Ectodermal cell (in vitro differentiated cells): ENCODE data around the gene SPPL3. TPM values are rescaled to one million over a fixed set of nuclear protein-coding genes. Genes with fewer than 3 reads are reported as not detected.
A peak's percentile ranks its signal among the peaks of the same experiment; 100 is the strongest.
"Not testable (repeated sequence)": the region's sequence is repeated elsewhere in the genome, so short reads cannot be mapped to it uniquely, and the experiment has no call there.

Source experiments
- H3K27ac ChIP-seq: 2 replicates; pipeline ENCODE4 v1.7.0; 2013; ENCODE audit warnings: mild to moderate bottlenecking, low read depth, low read length; ENCODE audit not compliant: insufficient read depth, poor library complexity, severe bottlenecking
- H3K27me3 ChIP-seq: 2 replicates; pipeline ENCODE4 v1.7.0; 2013; ENCODE audit warnings: mild to moderate bottlenecking, low read length; ENCODE audit not compliant: insufficient read depth, control insufficient read depth, poor library complexity, severe bottlenecking
- H3K36me3 ChIP-seq: one replicate; pipeline ENCODE4 v1.7.0; 2013; ENCODE audit warnings: low read length; ENCODE audit not compliant: control insufficient read depth, insufficient read depth
- H3K4me1 ChIP-seq: one replicate; pipeline ENCODE4 v1.7.0; 2013; ENCODE audit warnings: low read length; ENCODE audit not compliant: control insufficient read depth, insufficient read depth
- H3K4me3 ChIP-seq: 2 replicates; pipeline ENCODE4 v1.7.0; 2013; ENCODE audit warnings: low read depth, low read length, control low read depth; ENCODE audit not compliant: insufficient read depth
- H3K9me3 ChIP-seq: 2 replicates; pipeline ENCODE4 v1.7.0; 2013; ENCODE audit warnings: mild to moderate bottlenecking, low read length, moderate library complexity; ENCODE audit not compliant: control insufficient read depth
- WGBS, 2 experiments: methylation state at CpG; one replicate each; pipeline ENCODE4 v1.1.7; 2013; ENCODE audit warnings: missing lambda C conversion rate in 2 of 2; 5-methylcytosine and 5-hydroxymethylcytosine counted together
- polyA plus RNA-seq, 4 experiments: library from polyadenylated mRNA; stranded (reverse); fragments of 50-300 nt; gene quantifications; one replicate each; pipeline ENCODE4 v1.2.3, GENCODE V29; 2013

SPPL3 gene, protein sequence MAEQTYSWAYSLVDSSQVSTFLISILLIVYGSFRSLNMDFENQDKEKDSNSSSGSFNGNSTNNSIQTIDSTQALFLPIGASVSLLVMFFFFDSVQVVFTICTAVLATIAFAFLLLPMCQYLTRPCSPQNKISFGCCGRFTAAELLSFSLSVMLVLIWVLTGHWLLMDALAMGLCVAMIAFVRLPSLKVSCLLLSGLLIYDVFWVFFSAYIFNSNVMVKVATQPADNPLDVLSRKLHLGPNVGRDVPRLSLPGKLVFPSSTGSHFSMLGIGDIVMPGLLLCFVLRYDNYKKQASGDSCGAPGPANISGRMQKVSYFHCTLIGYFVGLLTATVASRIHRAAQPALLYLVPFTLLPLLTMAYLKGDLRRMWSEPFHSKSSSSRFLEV
- polyA plus RNA-seq (2013, experiment 1 of 4): 65.2 TPM
- polyA plus RNA-seq (2013, experiment 2 of 4): 68.4 TPM
- polyA plus RNA-seq (2013, experiment 3 of 4): 52.9 TPM
- polyA plus RNA-seq (2013, experiment 4 of 4): 65.5 TPM

DNA sequence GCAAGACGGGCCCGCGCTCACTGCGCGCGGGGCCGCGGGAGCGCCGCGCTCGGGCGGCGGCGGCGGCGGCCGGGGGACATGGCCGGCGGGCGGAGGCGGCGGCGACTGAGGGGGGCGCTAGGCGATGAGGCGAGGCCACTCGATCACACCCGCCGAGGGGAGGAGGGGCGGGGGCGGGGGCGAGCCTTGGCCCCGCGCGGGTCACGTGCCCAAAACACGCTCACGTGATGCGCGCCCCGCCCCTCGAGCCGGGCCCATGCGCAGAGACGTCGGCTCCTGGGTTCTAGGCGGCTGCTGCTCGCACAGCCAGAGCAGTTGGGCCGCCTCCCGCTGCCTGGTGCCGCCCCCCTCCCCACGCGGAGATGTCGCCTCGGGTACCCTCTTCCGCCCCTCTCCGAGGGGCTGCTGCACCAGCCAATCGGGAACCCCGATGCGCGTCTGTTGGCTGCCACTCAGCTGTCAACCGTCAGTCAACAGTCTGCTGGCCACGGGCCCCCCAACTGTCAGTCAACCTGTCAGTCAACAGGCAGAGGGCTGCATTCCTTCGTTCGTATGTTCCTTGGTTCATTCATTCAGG is at the start of gene SPPL3:
Gene SPPL3 (minus strand): TSS at position 162 of the 577 bp plus-strand sequence. CDS start 491 bp downstream, outside the sequence.
- H3K9me3 ChIP-seq: no peaks in the 10 kb centered on the region
- peak within 1 kb of the TSS; percentile 95 for H3K4me3 ChIP-seq
- H3K36me3 ChIP-seq: no peaks in the 10 kb centered on the region
- H3K27me3 ChIP-seq: no peaks in the 10 kb centered on the region
- 0 to 1% methylated on average over 66 of the region's 66 CpGs for whole genome bisulfite sequencing, 2 experiments
- peaks cover 4% of the 10 kb centered on the region for H3K4me1 ChIP-seq
- H3K27ac ChIP-seq: peak within 1 kb of the TSS; percentile 36

DNA sequence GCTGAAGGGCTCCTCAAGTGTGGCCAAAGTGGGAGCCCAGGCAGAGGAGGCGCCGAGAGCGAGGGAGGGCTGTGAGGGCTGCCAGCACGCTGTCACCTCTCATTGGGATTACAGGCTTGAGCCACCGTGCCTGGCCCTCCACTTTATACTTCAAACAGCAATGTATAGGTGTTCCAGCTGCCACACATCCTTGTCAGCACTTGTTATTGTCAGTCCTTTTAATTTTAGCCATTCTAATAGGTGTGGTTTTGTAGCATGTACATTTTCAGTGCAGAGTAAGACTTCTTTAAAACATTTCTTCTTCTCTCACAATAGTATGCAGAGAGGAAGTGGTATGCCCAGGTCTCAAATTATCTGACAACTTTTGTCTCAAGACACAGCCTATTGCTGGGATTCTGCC is 46.6 kb upstream of the SPPL3 start:
- WGBS, 2 experiments: 93 to 95% methylated on average over 5 of the region's 5 CpGs
- no peak overlapping the region for H3K4me3 ChIP-seq

DNA sequence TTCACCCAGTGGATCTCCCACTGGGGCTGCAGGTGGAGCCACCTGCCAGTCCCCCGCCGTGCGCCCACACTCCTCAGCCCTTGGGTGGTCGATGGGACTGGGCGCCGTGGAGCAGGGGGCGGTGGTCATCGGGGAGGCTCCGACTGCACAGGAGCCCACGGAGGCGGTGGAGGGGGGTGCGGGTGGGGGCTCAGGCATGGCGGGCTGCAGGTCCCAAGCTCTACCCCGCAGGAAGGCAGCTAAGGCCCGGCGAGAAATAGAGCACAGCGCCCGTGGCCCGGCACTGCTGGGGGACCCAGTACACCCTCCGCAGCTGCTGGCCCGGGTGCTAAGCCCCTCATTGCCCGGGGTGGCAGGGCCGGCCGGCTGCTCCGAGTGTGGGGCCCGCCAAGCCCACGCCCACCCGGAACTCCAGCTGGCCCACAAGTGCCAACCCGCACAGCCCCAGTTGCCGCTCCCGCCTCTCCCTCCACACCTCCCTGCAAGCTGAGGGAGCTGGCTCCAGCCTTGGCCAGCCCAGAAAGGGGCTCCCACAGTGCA is 46.2 kb upstream of the SPPL3 start:
- H3K27ac ChIP-seq, H3K27me3 ChIP-seq, H3K4me3 ChIP-seq, H3K36me3 ChIP-seq, H3K9me3 ChIP-seq, H3K4me1 ChIP-seq: not testable (repeated sequence)
- 94% methylated on average over 31 of the region's 31 CpGs for WGBS, 2 experiments

More for the DNA sequence above, 46.6 kb upstream of the SPPL3 start:
- no peaks in the 10 kb centered on the region for H3K36me3 ChIP-seq
- H3K27ac ChIP-seq: no peak overlapping the region
- no peaks in the 10 kb centered on the region for H3K4me1 ChIP-seq
- no peaks in the 10 kb centered on the region for H3K9me3 ChIP-seq
- H3K27me3 ChIP-seq: no peaks in the 10 kb centered on the region

DNA sequence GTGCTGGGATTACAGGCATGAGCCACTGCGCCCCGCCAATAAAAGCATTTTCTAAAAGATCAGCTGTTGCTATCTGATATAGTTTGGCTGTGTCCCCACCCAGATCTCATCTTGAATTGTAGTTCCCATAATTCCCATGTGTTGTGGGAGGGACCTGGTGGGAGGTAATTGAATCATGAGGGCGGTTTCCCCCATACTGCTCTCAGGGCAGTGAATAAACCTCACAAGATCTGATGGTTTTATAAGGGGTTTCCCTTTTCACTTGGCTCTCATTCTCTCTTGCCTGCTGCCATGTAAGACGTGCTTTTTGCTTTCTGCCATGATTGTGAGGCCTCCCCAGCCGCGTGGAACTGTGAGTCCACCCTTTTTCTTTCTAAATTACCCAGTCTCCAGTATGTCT is 41.4 kb upstream of the SPPL3 start:
- not testable (repeated sequence) for H3K27me3 ChIP-seq, H3K36me3 ChIP-seq, H3K4me3 ChIP-seq, H3K27ac ChIP-seq, H3K9me3 ChIP-seq, H3K4me1 ChIP-seq
- 83 to 95% methylated on average over 6 of the region's 6 CpGs for WGBS, 2 experiments

DNA sequence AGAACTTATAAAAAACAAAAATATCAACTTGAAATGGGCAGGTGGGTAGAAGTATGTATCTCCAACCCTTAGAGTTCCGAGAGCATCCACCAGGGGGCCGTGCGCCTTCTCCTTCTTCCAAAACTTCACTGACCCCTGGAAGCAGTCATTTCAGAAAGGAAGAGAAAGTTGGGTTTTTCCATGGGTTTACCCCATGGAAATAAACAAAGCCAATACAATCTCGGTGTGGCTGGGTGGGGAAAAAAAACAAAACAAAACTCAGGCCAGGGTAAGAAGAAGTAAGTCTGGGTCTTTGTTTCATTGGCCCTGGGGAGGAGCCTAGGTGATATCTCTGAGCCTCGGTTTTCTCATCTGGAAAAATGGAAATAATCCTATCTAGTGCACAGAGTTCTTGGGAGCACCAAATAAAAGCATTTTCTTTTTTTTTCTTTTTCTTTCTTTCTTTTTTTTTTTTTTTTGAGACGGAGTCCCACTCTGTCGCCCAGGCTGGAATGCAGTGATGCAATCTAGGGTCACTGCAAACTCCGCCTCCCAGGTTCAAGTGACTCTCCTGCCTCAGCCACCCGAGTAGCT is 40.6 kb upstream of the SPPL3 start:
- Histone ChIP-seq H3K4me3 (no peak overlapping the region), H3K36me3 (no peaks in the 10 kb centered on the region), H3K27ac (no peak overlapping the region), H3K4me1 (no peaks in the 10 kb centered on the region), H3K9me3 (no peaks in the 10 kb centered on the region), H3K27me3 (no peaks in the 10 kb centered on the region)
- 52 to 55% methylated on average over 9 of the region's 9 CpGs for WGBS, 2 experiments

DNA sequence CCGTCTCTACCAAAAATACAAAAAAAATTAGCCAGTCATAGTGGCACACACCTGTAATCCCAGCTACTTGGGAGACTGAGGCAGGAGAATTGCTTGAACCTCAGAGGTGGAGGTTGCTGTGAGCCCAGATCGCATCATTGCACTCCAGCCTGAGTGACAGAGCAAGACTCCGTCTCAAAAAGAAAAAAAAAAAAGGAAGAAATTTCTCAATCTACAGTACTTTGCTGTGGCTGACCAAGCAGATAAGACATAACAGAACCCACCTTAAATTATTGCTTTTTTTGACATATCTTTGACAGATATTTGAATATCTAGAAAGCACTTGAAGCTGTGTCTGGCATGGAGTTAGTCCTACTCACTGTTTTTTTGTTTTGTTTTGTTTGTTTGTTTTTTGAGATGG is 39.3 kb upstream of the SPPL3 start:
- Histone ChIP-seq H3K36me3 (no peaks in the 10 kb centered on the region), H3K27me3 (no peaks in the 10 kb centered on the region), H3K27ac (no peak overlapping the region), H3K4me3 (no peak overlapping the region), H3K9me3 (no peaks in the 10 kb centered on the region), H3K4me1 (no peaks in the 10 kb centered on the region)
- 89 to 98% methylated on average over 3 of the region's 3 CpGs for WGBS, 2 experiments

DNA sequence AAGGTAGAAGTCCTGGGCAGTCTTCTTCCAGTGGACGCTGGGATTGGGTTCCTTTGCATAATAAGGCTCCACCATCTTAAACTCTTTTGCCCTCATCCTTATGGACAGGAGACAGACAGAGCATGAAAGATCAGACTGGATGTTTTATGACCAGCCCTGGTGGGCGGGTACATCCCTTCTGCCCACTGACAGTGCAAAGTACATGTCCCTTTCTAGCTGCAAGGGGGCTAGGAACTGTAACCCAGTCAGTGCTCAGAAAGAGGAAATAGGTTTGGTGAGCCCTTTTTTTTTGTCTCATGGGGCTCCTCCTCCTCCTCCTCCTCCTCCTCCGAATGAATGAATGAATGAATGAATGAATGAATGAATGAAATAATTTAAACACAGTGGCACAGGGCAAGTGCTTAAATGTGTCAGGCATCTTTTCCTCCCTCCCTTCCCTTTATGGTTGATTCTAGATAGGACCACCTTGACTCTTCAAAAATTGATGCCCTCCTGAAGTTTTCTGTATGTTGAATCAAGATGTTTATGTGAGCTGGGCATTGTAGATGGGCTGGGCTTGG is 37.8 kb upstream of the SPPL3 start:
- Histone ChIP-seq H3K27me3 (no peaks in the 10 kb centered on the region), H3K4me3 (no peak overlapping the region), H3K4me1 (no peaks in the 10 kb centered on the region), H3K9me3 (no peaks in the 10 kb centered on the region), H3K36me3 (no peaks in the 10 kb centered on the region), H3K27ac (no peak overlapping the region)
- 82 to 83% methylated on average over 2 of the region's 3 CpGs for WGBS, 2 experiments

DNA sequence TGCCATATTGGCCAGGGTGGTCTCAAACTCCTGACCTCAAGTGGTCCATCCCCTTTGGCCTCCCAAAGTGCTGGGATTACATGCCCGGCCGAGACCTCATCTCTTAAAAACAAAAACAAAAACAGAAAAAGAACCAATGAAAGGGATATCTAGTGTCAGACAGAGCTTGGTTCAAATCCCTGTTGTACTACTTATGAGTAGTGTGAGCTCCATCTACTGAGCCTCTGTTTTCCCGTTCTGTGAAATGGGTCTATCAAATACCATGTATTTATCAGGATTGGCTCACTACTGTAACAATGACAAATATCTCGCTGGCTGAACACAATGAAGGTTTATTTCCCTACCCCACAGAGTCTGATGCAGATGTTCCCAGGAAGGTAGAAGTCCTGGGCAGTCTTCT is 37.3 kb upstream of the SPPL3 start:
- no peaks in the 10 kb centered on the region for H3K9me3 ChIP-seq
- no peak overlapping the region for H3K4me3 ChIP-seq
- H3K36me3 ChIP-seq: no peaks in the 10 kb centered on the region
- no peaks in the 10 kb centered on the region for H3K4me1 ChIP-seq
- WGBS, 2 experiments: 97% methylated on average over 4 of the region's 4 CpGs
- H3K27me3 ChIP-seq: no peaks in the 10 kb centered on the region
- no peak overlapping the region for H3K27ac ChIP-seq

DNA sequence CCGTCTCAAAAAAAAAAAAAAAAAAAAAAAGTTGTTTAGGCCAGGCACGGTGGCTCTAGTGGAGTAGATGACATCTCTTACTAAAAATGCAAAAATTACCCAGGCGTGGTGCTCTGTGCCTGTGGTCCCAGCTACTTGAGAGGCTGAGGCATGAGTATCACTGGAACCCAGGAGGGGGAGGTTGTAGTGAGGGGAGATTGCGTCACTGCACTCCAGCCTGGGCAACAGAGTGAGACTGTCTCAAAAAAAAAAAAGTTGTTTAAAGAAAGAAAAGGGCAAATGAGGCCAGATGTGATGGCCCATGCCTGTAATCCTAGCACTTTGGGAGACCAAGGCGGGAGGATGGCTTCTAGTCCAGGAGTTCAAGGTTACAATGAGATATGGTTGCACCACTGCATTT is 36.6 kb upstream of the SPPL3 start:
- 92 to 93% methylated on average over 4 to 5 of the region's 5 CpGs for WGBS, 2 experiments
- Histone ChIP-seq H3K27me3 (no peaks in the 10 kb centered on the region), H3K27ac (no peak overlapping the region), H3K9me3 (no peaks in the 10 kb centered on the region), H3K4me1 (no peaks in the 10 kb centered on the region), H3K4me3 (no peak overlapping the region), H3K36me3 (no peaks in the 10 kb centered on the region)

DNA sequence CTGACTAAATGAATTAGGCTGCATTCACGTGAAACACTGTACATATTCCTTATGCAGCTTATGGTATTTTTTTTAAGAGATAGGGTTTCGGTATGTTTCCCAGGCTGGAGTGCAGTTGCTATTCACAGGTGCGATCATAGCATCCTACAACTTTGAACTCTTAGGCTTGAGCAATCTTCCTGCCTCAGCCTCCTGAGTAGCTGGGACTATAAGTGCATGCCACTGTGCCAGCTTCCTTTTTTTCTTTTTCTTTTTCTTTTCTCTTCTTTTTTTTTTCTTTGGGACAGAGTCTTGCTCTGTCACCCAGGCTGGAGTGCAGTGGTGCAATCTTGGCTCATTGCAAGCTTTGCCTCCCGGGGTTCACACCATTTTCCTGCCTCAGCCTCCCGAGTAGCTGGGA is 35.8 kb upstream of the SPPL3 start:
- H3K36me3 ChIP-seq: no peaks in the 10 kb centered on the region
- H3K27ac ChIP-seq: no peak overlapping the region
- no peaks in the 10 kb centered on the region for H3K27me3 ChIP-seq
- H3K4me1 ChIP-seq: no peaks in the 10 kb centered on the region
- WGBS, 2 experiments: 79 to 90% methylated on average over 5 of the region's 5 CpGs
- H3K9me3 ChIP-seq: no peaks in the 10 kb centered on the region
- H3K4me3 ChIP-seq: no peak overlapping the region
